Forelimb muscle (tissue), 1 donor: ENCODE data around the gene CYP2A6. TPM values are rescaled to one million over a fixed set of nuclear protein-coding genes. Genes with fewer than 3 reads are reported as not detected.
"Not testable (repeated sequence)": the region's sequence is repeated elsewhere in the genome, so short reads cannot be mapped to it uniquely, and the experiment has no call there.

ENCODE experiments used
- DNase-seq: peaks from one replicate; pipeline ENCODE4 v3.0.0-alpha.2; 2013; ENCODE audit warnings: low read depth
- polyA plus RNA-seq: library from polyadenylated mRNA; unstranded; fragments of 120-200 nt; gene quantifications from one replicate; pipeline ENCODE4 v1.2.1, GENCODE V29; 2013; ENCODE audit not compliant: insufficient read length

The CYP2A6 gene
- polyA plus RNA-seq, 1 donor, result 0.29 TPM

DNA sequence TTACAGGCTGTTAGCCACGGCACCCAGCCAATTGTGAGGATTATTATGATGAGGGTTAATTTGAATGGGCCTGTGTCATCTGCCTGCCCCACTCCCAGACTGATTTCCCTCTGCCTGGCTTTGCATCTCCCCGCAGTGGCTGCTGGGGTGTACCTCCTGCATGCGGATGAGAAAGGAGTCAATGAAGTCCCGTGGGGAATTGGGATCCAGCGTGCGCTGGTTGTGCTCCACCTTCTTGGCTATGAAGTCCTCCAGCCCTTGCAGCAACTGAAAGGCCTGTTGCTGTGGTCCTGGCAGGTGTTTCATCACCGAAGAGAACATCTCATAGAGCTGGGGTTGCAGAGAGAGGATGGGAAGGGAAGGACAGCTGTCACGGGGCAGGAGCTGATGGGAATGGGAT is 3.5 kb downstream of the CYP2A6 start:
- DNase-seq, result not testable (repeated sequence)

GRCh38 chr19:40843653-40844052 is 6.6 kb downstream of the CYP2A6 start:
- DNase-seq, result not testable (repeated sequence)

DNA sequence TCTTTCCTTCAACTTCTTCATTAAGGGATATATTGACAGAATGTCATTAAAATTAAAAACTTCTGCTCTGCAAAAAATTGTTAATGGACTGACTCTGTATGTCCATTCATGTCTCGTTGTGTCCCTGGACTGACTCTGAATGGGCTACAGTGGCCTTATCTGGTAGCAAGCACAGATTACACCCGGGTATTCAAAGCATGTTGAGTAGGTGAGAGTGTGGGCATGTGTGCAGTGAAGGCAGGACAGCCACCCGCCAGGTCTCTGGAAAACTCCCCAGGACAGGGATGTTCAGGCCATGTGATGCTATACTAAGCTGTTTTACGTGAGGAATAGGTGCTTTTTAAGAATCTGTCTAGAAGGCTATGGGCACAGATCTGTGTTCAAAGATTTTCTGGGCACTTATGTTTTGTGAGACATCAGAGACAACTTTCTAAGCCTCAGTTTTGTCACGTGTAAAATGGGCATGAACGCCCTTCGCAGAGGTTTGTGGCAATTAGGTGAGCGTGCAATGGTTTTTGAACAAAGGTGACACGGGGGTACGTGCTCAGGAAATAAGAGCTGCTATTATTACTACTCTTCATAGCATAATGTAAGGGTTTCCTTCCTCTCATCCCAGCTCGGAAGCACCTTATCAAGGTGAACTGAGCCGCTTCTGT is 7.1 kb downstream of the CYP2A6 start:
- not testable (repeated sequence) for DNase-seq

DNA sequence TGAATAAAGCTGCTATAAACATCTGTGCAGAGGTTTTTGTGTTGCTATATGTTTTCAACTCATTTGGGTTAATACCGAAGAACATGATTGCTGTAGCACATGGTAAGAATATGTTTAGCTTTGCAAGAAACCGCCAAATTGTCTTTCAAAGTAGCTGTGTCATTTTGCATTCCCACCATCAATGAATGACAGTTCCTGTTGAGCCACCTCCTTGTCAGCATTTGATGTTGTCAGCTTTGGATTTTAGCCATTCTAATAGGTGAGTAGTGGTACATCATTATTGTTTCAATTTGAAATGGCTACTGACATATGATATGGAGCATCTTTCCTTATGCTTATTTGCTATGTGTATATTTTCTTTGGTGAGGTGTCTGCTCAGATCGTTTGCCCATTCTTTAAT is 8.2 kb downstream of the CYP2A6 start:
- not testable (repeated sequence) for DNase-seq

DNA sequence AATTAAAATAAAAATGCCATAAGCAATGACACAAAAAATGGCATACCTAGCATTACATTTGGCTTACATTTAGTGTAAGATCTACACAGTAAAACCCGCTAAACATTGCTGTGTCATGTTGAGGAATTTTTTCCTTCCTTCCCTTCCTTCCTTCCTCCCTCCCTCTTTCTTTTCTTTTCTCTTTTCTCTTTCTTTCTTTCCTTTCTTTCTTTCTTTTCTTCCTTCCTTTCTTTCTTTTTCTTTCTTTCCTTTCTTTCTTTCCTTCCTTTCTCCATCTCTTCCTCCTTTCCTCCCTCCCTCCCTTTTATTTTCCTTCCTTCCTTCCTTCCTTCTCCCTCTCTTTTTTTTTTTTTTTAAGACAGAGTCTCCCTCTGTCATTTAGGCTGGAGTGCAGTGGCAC is 11.8 kb downstream of the CYP2A6 start:
- DNase-seq, result not testable (repeated sequence)

GRCh38 chr19:40836754-40837429 is 13.4 kb downstream of the CYP2A6 start:
- no peak for DNase-seq

GRCh38 chr19:40833728-40834533 is 16.3 kb downstream of the CYP2A6 start:
- DNase-seq, result not testable (repeated sequence)

GRCh38 chr19:40832431-40832790 is 17.8 kb downstream of the CYP2A6 start:
- not testable (repeated sequence) for DNase-seq

DNA sequence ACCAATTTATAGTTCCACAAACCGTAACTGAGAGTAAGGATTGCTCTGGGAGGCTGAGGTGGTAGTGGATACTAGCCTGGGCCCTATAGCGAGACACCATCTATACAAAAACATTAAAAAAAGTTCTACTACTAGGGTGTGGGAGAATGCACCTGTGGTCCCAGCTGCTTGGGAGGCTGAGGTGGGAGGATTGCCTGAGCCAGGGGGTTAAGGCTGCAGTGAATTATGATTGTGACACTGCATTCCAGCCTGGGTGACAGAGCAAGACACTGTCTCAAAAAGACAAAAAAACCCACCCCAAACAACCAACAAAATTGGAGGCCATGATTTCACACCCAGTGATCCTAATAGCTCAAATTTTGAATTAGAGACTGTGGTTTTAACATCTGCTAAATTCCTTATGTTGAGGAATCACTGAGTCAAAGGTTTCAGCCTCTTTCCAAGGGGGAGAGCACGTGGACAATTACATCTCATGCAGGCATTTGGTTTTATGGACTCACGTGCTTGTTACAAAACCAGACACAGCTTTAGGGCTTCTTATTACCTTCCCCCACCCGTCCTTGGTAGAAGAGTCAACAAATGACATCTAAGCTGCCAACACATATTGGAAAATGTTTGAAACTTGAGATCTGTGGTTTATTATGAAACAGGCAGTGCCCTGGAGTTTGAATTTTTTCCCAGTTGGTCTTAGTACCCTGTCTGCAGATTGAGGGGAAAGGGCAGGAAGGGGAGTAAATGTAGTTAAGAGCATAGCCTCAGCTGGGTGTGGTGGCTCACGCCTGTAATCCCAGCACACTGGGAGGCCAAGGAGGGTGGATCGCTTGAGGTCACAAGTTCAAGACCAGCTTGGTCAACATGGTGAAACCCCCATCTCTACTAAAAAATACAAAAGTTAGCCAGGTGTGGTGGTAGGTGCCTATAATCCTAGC is 18.5 kb downstream of the CYP2A6 start:
- DNase-seq, result no peak

DNA sequence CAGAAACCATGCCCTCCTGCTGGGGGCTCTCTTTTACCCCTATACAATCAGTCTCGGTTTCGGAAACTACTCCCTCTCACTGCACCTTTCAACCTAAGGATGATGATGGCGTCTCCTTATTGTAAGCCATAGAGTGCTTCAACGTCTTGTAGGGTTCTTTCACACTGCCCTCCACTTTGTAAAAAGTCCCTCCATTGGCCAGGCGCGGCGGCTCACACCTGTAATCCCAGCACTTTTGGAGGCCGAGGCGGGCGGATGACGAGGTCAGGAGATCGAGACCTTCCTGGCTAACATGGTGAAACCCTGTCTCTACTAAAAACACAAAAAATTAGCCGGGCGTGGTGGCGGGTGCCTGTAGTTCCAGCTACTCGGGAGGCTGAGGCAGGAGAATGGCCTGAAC is 19.5 kb downstream of the CYP2A6 start:
- DNase-seq, result not testable (repeated sequence)

- DNase-seq, result no peak
Observed at GRCh38 chr19:40829205-40829604, 21.0 kb downstream of the CYP2A6 start.

- no peak for DNase-seq
Observed at GRCh38 chr19:40827386-40828247, 22.6 kb downstream of the CYP2A6 start.

DNA sequence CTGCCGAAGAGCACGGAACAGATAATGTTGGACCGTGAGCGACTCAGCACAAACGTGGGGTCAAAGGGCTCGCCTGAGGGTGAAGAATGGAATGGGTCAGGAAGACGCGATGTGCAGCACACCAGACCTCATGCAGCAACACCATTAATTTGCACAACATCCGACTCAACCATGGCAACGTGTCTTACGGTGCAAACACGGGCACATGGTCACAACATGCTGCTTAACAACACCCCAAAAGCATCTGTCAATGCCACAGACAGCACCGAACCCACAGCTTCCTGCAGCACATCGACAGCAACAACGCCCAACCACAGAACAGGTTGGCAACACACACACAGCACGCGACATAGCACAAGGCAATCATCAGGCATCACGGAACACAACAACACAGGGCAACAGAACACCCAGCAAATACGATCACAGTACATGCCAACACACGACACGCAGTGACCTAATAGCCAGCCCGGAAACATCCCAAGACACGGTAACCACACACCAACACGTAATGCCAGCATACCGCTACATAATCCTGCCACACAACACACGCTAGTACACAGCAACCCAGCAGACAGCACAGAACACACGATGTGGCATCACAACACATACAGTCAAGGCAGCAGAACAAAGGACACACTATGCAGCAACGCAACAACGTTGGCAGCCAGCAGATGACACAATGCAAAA is 23.4 kb downstream of the CYP2A6 start:
- DNase-seq, result not testable (repeated sequence)

DNA sequence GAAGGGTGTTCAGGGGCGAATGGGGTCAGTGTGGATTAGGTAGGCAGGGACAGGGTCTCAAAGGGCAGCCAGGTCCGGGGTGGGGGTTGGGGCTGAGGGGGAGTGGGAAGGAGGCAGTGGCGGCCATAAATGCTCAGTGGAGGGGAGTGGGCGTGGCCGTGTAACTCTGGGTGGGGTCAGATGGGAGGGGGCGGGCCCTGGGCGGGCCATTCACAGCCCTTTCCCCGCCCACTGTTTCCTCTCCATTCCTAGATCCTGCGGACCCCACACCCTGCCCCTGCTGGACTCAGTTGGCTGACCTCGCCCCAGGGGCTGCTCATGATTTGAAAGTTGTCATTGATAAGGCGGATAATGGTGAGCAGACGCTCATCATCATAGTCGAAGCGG is 23.9 kb downstream of the CYP2A6 start:
- DNase-seq, result not testable (repeated sequence)

- not testable (repeated sequence) for DNase-seq
Observed at GRCh38 chr19:40825460-40826095, 24.7 kb downstream of the CYP2A6 start.

DNA sequence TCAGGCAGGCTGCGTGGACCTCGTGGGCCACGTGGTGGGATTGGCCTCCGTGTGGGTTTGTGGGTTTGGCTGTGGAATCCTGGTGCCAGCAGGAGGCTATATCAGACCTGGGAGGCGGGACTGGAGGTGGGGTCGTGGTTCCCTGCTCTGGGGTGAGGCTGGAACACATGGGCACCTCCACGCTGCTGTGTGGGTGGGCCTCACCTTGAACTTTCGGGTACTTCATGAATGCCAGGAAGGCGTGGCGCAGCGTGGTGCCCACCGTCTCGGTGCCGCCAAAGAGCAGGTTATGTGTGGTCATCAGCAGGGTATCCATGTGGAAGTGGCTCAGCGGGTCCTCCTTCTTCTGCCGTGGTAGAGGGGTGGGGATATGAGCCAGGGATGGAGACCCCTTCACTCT is 25.3 kb downstream of the CYP2A6 start:
- DNase-seq, result not testable (repeated sequence)

GRCh38 chr19:40822704-40823553 is 27.3 kb downstream of the CYP2A6 start:
- not testable (repeated sequence) for DNase-seq

GRCh38 chr19:40822161-40822560 is 28.1 kb downstream of the CYP2A6 start:
- no peak for DNase-seq
